K562 (cell line): ENCODE results near the gene SFPQ. TPM values are rescaled to one million over a fixed set of nuclear protein-coding genes. Genes with fewer than 3 reads are reported as not detected.

ENCODE experiments used
- CREBBP ChIP-seq: IDR thresholded peaks from one replicate; pipeline ENCODE4 v1.6.1; 2012; ENCODE audit warnings: low read depth, mild to moderate bottlenecking, control low read depth, inconsistent platforms, low read length
- EP400 ChIP-seq: fragments of 450-650 bp; IDR thresholded peaks from 2 replicates; pipeline ENCODE4 v1.6.1; 2017; ENCODE audit warnings: antibody characterized with exemption, mild to moderate bottlenecking, moderate library complexity
- GABPB2 ChIP-seq: fragments of 250-450 bp; sonication (Bioruptor Pico); conservative IDR thresholded peaks from 2 replicates; pipeline ENCODE4 v1.5.1; 2021; ENCODE audit warnings: mild to moderate bottlenecking
- HNRNPL ChIP-seq: fragments of 200-400 bp; formaldehyde crosslinking; IDR thresholded peaks from 2 replicates; pipeline ENCODE4 v1.6.1; 2017; ENCODE audit warnings: low read depth, mild to moderate bottlenecking, low read length
- IFI16 ChIP-seq: fragments of 250-450 bp; sonication (Bioruptor Pico); IDR thresholded peaks from 2 replicates; pipeline ENCODE4 v2.1.2; 2022; ENCODE audit warnings: mild to moderate bottlenecking, inconsistent platforms
- ILK ChIP-seq: fragments of 450-650 bp; IDR thresholded peaks from 2 replicates; pipeline ENCODE4 v1.6.1; 2016; ENCODE audit warnings: missing genetic modification characterization, low read depth, mild to moderate bottlenecking, missing compliant biosample characterization, moderate library complexity, borderline replicate concordance
- MEF2D ChIP-seq: conservative IDR thresholded peaks from 2 replicates; pipeline ENCODE4 v1.6.1; 2016; ENCODE audit warnings: low read depth, missing genetic modification characterization, missing compliant biosample characterization
- NFRKB ChIP-seq: fragments of 450-650 bp; IDR thresholded peaks from 2 replicates; pipeline ENCODE4 v1.6.1; 2016; ENCODE audit warnings: low read depth
- PHF21A ChIP-seq: fragments of 450-650 bp; IDR thresholded peaks from 2 replicates; pipeline ENCODE4 v1.6.1; 2017; ENCODE audit warnings: low read depth, borderline replicate concordance
- REST ChIP-seq, 2 experiments: fragments of 450-650 bp; formaldehyde crosslinking in 1 of 2; IDR thresholded peaks; 2 replicates each; pipeline versions ENCODE4 v1.4.0 to v1.6.1; 2014 to 2020; ENCODE audit warnings: mild to moderate bottlenecking in 2 of 2, borderline replicate concordance in 1 of 2, low read depth in 1 of 2
- SIN3A ChIP-seq, 2 experiments: fragments of 150-350 bp in 1 of 2; IDR thresholded peaks; 2 replicates each; pipeline ENCODE4 v1.6.1; 2011 to 2016; ENCODE audit warnings: borderline replicate concordance in 2 of 2, low read depth in 2 of 2, low read length in 2 of 2, mild to moderate bottlenecking in 2 of 2, moderate library complexity in 2 of 2; ENCODE audit not compliant: control insufficient read depth in 1 of 2
- STAT5A ChIP-seq: IDR thresholded peaks from 2 replicates; pipeline ENCODE4 v1.6.1; 2012; ENCODE audit warnings: low read length, inconsistent platforms, borderline replicate concordance
- TAF9B ChIP-seq: fragments of 450-650 bp; IDR thresholded peaks from 2 replicates; pipeline ENCODE4 v1.6.1; 2018; ENCODE audit warnings: mild to moderate bottlenecking; ENCODE audit not compliant: partially characterized antibody
- ZBTB33 ChIP-seq: sonication (generic); formaldehyde crosslinking; IDR thresholded peaks from 2 replicates; pipeline ENCODE4 v1.8.1; 2023; ENCODE audit warnings: mild to moderate bottlenecking, missing genetic modification reagents
- ZNF165 ChIP-seq: fragments of 250-450 bp; sonication (Bioruptor Pico); IDR thresholded peaks from 2 replicates; pipeline ENCODE4 v1.4.0; 2020; ENCODE audit warnings: borderline replicate concordance
- ZNF23 ChIP-seq: fragments of 250-450 bp; sonication (Bioruptor Pico); IDR thresholded peaks from 2 replicates; pipeline ENCODE4 v1.4.0; 2020; ENCODE audit warnings: mild to moderate bottlenecking
- ZNF24 ChIP-seq: fragments of 450-650 bp; IDR thresholded peaks from 2 replicates; pipeline ENCODE4 v1.6.1; 2016
- ZSCAN29 ChIP-seq: fragments of 450-650 bp; IDR thresholded peaks from 2 replicates; pipeline ENCODE4 v1.6.1; 2017
- polyA plus RNA-seq, 8 experiments: library from polyadenylated mRNA; depleted of rRNA in 4 of 8; stranded (reverse) in 5 of 8; unstranded in 3 of 8; fragments of >200 nt; fragmentation: Nextera tagmentation in 2 of 8; fragmentation: Illumina TruSeq in 1 of 8; extraction: Ambion mirVana in 2 of 8; extraction: Trizol in 1 of 8; gene quantifications; 2 replicates each; pipeline versions ENCODE4 v1.2.1 to v1.2.3, GENCODE V29; 2011 to 2014; ENCODE audit warnings: inconsistent platforms in 1 of 8, missing spikeins in 1 of 8
- total RNA-seq, 7 experiments: library from RNA; depleted of rRNA in 6 of 7; stranded (reverse); fragments of >200 nt in 6 of 7; fragmentation: Illumina TruSeq in 2 of 7; extraction: Trizol in 2 of 7; gene quantifications; 2 replicates each; pipeline versions ENCODE4 v1.2.1 to v1.2.3, GENCODE V29; 2011 to 2021; ENCODE audit warnings: low replicate concordance in 1 of 7

SFPQ gene
- total and polyA plus RNA-seq, 9 of the 15 experiments (the other 6 are each of a cell fraction or from before 2014, with no cell fraction given): 69.7 to 562 (median 399) TPM

- peak; percentile 78; the same call in 1 of the 2 replicates for TF ChIP-seq ZNF24
- TF ChIP-seq TAF9B: peak; percentile 96
- no peak for TF ChIP-seq STAT5A
- TF ChIP-seq EP400: peak; percentile 99
- no peak for TF ChIP-seq ILK (tag)
- TF ChIP-seq IFI16 (CRISPR knock-in tag): no peak
- no peak for TF ChIP-seq REST (IDR thresholded peaks at IDR 0.05; ENCODE audit: borderline replicate concordance)
- TF ChIP-seq REST (CRISPR knock-in tag; IDR thresholded peaks at IDR 0.05; ENCODE audit: low read depth): 0 out of 2 replicates have a peak, but pooled peaks have one; percentile 36
- TF ChIP-seq ZSCAN29: 0 out of 2 replicates have a peak, but pooled peaks have one; percentile 28
- TF ChIP-seq CREBBP: no peak
- no peak for TF ChIP-seq MEF2D (tag)
- peak; percentile 73; the same call in 1 of the 2 replicates for TF ChIP-seq PHF21A
- no peak for TF ChIP-seq ZNF23
- no peak for TF ChIP-seq GABPB2 (CRISPR knock-in tag)
- TF ChIP-seq ZBTB33: peak; percentile 41; the same call in 1 of the 2 replicates
- no peak for TF ChIP-seq ZNF165 (CRISPR knock-in tag)
- TF ChIP-seq SIN3A (IDR thresholded peaks at IDR 0.05; ENCODE audit: borderline replicate concordance in 2 of 2, control insufficient read depth in 1 of 2, low read depth in 2 of 2, low read length in 2 of 2): 0 out of 4 replicates have a peak, but pooled peaks of 1 of the 2 experiments have one; percentile 66
- TF ChIP-seq NFRKB: peak; percentile 99
- TF ChIP-seq HNRNPL: peak; percentile 15; the same call in 1 of the 2 replicates
These were observed at the start of gene SFPQ (continued) for GRCh38 chr1:35192853-35193664.
